Stimulated activated CD4-positive, alpha-beta T cell treated with anti-CD3 and anti-CD28 coated beads, TNF-alpha, amount 100 ng/mL, for 24 hours (primary cell): ENCODE results near the gene EIF4H.
"Not testable (repeated sequence)": the region's sequence is repeated elsewhere in the genome, so short reads cannot be mapped to it uniquely, and the experiment has no call there.

Experiments used
- DNase-seq, 3 experiments: peaks; one replicate each; pipeline ENCODE4 v3.0.0-alpha.2; 2020; ENCODE audit warnings: low read depth in 3 of 3

EIF4H gene

DNA sequence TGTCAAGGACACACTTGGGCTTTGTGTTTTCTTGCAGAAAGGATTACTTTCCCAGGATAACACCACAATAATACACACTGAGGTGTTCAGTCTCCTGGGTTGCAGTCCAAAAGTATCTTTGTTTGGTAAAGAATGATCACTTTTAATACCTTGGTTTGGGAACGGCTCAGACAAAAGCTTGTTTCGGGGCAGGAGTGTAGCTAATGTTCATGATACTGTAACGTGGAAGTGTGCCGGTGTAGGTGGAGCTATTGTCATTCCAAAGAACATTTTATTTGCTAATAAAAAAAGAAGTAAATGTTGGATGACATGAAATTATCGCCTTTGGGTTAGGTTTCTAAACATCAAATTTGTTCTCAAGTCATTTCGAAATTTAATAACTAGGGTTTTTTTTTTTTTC, 1.2 kb downstream of the EIF4H start:
- no peak for DNase-seq

- no peak for DNase-seq
Measured at GRCh38 chr7:74176555-74176954, 2.4 kb downstream of the EIF4H start.

- DNase-seq, result no peak
Measured at GRCh38 chr7:74178632-74179031, 4.5 kb downstream of the EIF4H start.

- no peak for DNase-seq
Measured at GRCh38 chr7:74179935-74180604, 5.9 kb downstream of the EIF4H start.

DNA sequence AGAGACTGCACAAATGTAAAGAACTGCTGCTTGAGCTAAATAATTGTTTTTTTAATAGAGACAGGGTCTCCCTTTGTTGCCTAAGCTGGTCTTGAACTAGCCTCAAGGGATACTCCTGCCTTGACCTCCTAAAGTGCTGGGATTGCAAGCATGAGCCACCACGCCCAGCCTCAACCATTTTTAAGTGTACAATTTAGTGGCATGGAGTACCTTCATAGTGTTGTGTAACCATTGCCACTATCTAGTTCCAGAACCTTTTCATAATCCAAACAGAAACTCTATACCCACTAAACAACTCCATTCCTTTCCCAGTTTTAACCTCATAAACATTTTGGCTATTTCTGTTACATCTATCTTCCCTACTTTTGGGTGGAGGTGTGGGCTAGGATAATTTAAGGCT, 6.7 kb downstream of the EIF4H start:
- no peak for DNase-seq

- no peak for DNase-seq
Measured at GRCh38 chr7:74181821-74182220, 7.7 kb downstream of the EIF4H start.

GRCh38 chr7:74182453-74183090, 8.4 kb downstream of the EIF4H start:
- no peak for DNase-seq

DNA sequence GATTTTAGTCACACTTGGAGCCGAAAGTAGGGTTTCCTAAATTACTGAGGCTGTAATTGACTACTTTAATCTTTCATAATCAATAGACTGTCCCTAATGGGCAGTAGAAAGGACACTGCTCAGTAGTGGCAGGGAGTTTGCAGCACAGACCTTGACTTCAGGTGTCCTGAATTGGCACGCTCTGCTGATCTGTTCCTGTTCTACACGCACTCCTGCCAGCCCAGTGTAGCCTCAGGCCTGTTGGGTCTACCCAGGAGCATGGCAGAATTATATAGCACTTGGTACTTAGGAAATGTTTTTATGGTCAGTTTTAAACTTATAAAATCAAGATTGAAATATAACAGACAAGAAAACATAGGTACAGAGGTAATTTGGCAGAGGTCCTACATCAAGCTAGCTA, 9.0 kb downstream of the EIF4H start:
- DNase-seq, result no peak

DNA sequence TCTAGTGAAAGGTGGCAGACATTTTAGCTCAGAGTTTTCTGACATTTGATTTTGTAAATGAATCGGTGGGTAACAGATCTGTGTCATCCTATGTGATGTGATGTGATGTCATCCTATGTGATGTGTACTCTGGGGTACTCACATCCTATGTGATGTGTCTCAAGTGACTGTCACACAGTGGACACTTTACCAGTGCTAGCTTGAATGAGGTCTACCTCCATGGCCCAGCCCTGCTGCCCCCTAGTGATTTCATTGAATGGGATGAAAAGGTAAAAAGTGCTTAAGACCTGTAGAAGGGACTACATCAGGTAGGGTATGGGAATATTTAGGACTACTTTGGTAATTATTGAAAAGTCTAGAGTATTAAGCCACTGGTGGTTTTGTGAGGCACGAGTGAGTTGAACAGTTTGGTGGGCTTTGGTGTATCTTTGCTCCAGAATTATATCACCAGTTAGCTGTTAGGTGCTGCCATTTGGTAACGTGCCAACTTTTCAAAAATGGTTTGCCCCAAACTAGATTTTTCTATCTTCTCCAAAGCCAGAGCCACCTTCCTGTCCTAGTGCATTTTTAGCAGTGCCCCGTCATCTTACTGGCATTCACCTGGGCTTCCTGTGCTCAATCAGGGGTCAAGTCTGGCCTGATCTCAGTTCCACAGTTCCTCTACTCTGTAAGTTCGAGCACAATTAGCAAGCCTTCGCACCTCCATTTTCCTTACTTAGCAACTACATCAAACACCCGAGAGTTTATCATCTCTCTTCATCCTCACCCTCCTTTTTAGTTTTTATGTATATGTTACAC, 9.7 kb downstream of the EIF4H start:
- no peak for DNase-seq

GRCh38 chr7:74185016-74185415, 10.9 kb downstream of the EIF4H start:
- DNase-seq, result no peak

DNA sequence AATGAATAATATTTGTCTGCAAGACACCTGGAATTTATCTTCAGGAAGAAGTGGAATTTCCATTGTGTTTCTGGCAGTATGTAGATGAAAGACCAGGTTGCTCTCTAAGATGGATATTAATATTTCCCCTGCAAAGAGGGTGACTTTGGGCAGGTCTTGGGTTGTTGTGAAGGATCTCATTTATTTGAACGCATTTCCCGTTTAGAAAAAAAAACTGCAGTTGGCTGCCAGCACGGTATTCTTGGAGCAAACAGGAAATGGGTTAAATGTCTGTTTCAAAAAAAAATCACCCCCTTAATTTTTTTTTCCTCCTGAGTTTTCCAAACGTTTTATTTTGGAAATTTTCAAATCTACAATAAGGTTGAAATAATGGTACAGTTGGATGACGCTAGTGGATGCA, 11.5 kb downstream of the EIF4H start:
- no peak for DNase-seq

- no peak for DNase-seq
Measured at GRCh38 chr7:74187915-74188675, 13.9 kb downstream of the EIF4H start.

- DNase-seq, result no peak
Measured at GRCh38 chr7:74190259-74190658, 16.1 kb downstream of the EIF4H start.

- DNase-seq, result no peak
Measured at GRCh38 chr7:74191231-74191630, 17.1 kb downstream of the EIF4H start.

DNA sequence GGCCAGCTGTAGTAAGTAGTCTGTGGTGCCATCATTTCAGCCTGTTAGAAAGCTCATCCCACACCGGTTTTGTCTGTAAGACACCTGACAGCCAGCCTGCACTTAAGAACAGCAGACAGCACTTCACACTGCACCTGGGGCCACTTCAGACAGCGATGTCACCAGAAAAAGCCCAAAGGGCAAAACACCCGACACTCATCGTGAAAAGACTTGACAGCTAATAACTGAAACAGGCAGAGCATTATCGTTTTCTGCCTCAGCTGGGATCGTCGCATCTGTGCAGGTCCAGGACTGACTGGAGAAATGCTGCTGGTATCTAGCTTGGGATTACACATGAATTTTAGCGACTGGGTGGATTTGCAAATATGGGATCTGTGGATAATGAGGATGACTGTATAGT, 18.9 kb downstream of the EIF4H start:
- no peak for DNase-seq

- no peak for DNase-seq
Measured at GRCh38 chr7:74193913-74194312, 19.8 kb downstream of the EIF4H start.

DNA sequence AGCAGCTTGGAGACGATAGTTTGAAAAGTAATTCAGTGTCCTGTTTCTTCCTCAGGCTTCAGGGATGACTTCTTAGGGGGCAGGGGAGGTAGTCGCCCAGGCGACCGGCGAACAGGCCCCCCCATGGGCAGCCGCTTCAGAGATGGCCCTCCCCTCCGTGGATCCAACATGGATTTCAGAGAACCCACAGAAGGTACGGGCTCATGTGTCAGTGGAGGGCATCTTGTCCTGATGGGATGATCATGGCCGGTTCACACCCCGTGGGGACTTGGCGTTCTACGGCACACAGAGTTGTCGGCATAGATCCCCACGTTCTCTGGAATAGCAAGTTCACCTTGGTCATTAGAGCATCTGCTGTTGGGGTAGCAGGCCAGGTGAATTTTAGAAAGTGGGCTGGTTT, 20.5 kb downstream of the EIF4H start:
- DNase-seq, result no peak

DNA sequence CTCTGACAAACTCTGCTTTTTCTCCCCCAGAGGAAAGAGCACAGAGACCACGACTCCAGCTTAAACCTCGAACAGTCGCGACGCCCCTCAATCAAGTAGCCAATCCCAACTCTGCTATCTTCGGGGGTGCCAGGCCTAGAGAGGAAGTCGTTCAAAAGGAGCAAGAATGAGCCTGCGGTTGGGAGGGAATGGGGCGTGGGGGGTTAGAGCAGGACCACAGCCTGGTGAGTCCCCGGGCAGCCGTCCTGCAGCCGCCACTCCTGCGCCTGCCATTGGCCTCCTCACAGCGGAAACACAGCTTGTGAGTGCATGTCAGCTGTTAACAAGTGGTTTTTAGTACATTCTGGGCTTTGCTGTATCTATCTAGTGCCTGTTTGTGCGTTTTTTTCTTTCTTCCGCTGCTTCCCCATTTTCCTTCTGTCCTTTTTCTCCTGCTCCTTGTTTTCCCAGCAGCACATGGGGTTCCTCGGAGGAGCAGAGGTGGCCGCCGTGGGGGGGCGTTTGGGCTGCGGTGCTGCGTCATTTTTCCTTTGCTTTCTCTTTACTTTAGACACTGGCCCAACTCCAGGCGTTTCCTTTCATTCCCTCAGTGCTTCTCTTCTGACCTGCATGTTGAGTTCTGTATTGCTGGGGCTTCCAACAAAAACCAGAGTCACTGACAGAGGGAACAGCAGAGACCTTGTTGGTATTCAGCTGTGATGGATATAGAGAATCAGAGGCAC, 21.1 kb downstream of the EIF4H start:
- not testable (repeated sequence) for DNase-seq

DNA sequence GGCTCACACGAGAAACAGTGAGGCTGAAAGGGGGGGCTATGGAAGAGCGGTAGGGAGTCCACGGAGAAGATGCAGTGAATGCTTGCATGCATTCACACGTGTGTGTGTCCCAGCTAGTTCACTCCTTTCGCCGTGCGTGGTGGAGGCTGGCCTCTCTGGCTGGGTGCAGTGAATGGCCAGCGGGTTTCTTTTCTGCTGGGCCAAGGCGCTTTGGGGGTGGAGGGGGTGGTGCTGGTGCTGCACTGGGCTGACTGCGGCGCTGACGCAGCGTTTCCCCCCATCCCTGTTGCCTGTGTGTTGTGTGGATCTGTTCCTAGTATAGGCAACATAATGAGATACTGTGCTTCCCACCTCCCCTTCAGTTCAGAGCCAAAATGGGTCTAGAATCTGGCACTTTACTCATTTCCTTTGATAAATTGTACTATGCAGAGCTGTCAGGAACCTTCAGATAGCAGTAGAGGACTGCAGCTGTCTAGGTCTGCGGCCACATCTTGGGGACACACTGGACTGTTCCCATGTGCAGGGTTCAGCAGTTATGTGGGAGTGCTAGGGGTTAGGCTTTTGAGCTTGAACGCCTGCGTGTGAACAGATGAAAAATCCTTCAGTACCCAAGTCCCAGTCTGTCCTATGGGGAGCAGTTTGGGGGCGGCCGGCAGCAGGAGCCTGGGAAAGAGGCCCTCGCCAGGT, 22.0 kb downstream of the EIF4H start:
- DNase-seq, result not testable (repeated sequence)

- no peak for DNase-seq
Measured at GRCh38 chr7:74197449-74198124, 23.4 kb downstream of the EIF4H start.
